ENCODE measurements around the gene CADM2.

The CADM2 gene

DNA sequence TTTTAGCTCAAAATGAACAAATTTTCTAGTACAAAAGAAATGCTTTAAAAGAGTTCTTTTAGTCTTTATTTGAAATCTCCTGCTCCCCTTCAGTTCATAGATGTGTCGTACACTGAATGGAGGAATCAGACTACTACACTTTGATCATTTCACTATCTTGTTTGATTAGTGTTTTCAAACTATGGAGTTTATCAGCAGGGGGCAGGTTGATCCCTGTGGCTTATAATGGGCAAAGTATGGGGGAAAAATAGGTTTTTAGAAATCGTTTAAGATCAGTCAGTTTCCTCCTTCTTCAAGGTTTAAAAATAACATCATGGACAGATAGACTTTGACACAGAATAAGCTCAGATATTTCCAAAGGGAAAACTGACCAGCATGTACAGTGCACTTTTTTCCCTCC, 701.7 kb downstream of the CADM2 start:
- Histone ChIP-seq H3K79me2 (ENCODE audit: control insufficient read depth, low read length) (no peaks in the 10 kb centered on the region), H3K4me3 (ENCODE audit: low read length) (no peak overlapping the region), H3K27me3 (ENCODE audit: control insufficient read depth, low read length) (no peaks in the 10 kb centered on the region), H3K9me3 (ENCODE audit: control insufficient read depth, insufficient read depth, low read length) (no peaks in the 10 kb centered on the region), H3F3A (ENCODE audit: control insufficient read depth, insufficient read depth) (no peaks in the 10 kb centered on the region), H3K4me1 (ENCODE audit: control insufficient read depth, low read length) (no peaks in the 10 kb centered on the region), H3K36me3 (ENCODE audit: control insufficient read depth, low read length) (no peaks in the 10 kb centered on the region), H3K4me2 (ENCODE audit: low read length) (no peak overlapping the region), H3K27ac (ENCODE audit: low read depth, low read length) (no peak overlapping the region), H4K20me1 (ENCODE audit: control insufficient read depth, insufficient read depth, low read depth, low read length) (no peaks in the 10 kb centered on the region), H3K9me2 (replicated peaks; ENCODE audit: control insufficient read depth, low read length) (no peaks in the 10 kb centered on the region)
- TF ChIP-seq, protein P1, sequence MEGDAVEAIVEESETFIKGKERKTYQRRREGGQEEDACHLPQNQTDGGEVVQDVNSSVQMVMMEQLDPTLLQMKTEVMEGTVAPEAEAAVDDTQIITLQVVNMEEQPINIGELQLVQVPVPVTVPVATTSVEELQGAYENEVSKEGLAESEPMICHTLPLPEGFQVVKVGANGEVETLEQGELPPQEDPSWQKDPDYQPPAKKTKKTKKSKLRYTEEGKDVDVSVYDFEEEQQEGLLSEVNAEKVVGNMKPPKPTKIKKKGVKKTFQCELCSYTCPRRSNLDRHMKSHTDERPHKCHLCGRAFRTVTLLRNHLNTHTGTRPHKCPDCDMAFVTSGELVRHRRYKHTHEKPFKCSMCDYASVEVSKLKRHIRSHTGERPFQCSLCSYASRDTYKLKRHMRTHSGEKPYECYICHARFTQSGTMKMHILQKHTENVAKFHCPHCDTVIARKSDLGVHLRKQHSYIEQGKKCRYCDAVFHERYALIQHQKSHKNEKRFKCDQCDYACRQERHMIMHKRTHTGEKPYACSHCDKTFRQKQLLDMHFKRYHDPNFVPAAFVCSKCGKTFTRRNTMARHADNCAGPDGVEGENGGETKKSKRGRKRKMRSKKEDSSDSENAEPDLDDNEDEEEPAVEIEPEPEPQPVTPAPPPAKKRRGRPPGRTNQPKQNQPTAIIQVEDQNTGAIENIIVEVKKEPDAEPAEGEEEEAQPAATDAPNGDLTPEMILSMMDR (IDR thresholded peaks at IDR 0.05; ENCODE audit: low read depth, low read length, poor library complexity, severe bottlenecking): no peak
- no peak for TF ChIP-seq EZH2phosphoT487 (IDR thresholded peaks at IDR 0.05; ENCODE audit: borderline replicate concordance, low read length)

DNA sequence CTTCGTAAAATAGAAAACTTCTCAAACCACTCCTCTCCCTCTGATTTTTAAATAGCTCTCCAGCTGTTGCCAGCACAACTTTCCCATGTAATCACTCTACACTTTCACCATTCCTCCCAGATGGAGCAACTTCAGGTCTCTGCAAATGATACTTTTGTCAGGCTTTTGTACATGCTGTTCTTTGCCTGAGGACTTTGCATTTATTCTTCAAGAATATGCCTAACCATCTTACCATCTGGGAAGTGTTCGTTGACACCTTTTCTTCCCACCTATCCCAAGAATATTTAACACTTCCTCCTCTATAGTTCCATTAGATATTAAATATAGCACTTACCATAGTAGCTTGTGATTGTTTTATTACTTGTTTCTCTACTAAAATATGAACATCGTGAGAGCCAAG, 703.7 kb downstream of the CADM2 start:
- H3K9me3 ChIP-seq (ENCODE audit: control insufficient read depth, insufficient read depth, low read length): no peaks in the 10 kb centered on the region
- H3K9me2 ChIP-seq (replicated peaks; ENCODE audit: control insufficient read depth, low read length): no peaks in the 10 kb centered on the region
- H3K36me3 ChIP-seq (ENCODE audit: control insufficient read depth, low read length): no peaks in the 10 kb centered on the region
- no peaks in the 10 kb centered on the region for H3F3A ChIP-seq (ENCODE audit: control insufficient read depth, insufficient read depth)
- no peak overlapping the region for H3K27ac ChIP-seq (ENCODE audit: low read depth, low read length)
- H3K4me1 ChIP-seq (ENCODE audit: control insufficient read depth, low read length): no peaks in the 10 kb centered on the region
- no peak for TF ChIP-seq EZH2phosphoT487 (IDR thresholded peaks at IDR 0.05; ENCODE audit: borderline replicate concordance, low read length)
- TF ChIP-seq, protein P1 (IDR thresholded peaks at IDR 0.05; ENCODE audit: low read depth, low read length, poor library complexity, severe bottlenecking): no peak
- H3K79me2 ChIP-seq (ENCODE audit: control insufficient read depth, low read length): no peaks in the 10 kb centered on the region
- no peak overlapping the region for H3K4me2 ChIP-seq (ENCODE audit: low read length)
- H3K4me3 ChIP-seq (ENCODE audit: low read length): no peak overlapping the region
- no peaks in the 10 kb centered on the region for H3K27me3 ChIP-seq (ENCODE audit: control insufficient read depth, low read length)
- no peaks in the 10 kb centered on the region for H4K20me1 ChIP-seq (ENCODE audit: control insufficient read depth, insufficient read depth, low read depth, low read length)

DNA sequence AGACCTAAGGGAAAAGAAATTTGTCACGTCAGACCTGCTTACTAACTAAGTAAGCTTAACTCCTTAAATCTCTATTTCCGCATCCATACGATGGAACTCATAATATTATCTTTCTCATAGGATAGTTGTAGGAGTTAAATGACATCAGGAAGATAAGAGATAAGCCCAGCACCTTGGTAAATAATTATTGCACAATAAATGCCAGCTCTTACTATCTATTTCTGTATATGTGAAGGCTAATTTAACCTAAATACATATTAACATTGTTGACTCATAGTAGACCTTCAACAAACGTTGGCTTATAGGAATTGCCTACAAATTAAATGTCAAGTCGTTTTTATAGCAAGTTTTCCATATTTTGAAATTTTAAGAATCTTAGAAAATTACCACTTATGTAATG, 709.0 kb downstream of the CADM2 start:
- H3K79me2 ChIP-seq (ENCODE audit: control insufficient read depth, low read length): no peaks in the 10 kb centered on the region

More for the DNA sequence above, 709.0 kb downstream of the CADM2 start:
- H4K20me1 ChIP-seq (ENCODE audit: control insufficient read depth, insufficient read depth, low read depth, low read length): no peaks in the 10 kb centered on the region
- no peaks in the 10 kb centered on the region for H3F3A ChIP-seq (ENCODE audit: control insufficient read depth, insufficient read depth)
- H3K27me3 ChIP-seq (ENCODE audit: control insufficient read depth, low read length): no peaks in the 10 kb centered on the region
- no peaks in the 10 kb centered on the region for H3K36me3 ChIP-seq (ENCODE audit: control insufficient read depth, low read length)
- no peak overlapping the region for H3K4me3 ChIP-seq (ENCODE audit: low read length)
- no peaks in the 10 kb centered on the region for H3K9me2 ChIP-seq (replicated peaks; ENCODE audit: control insufficient read depth, low read length)
- H3K4me1 ChIP-seq (ENCODE audit: control insufficient read depth, low read length): no peaks in the 10 kb centered on the region
- H3K27ac ChIP-seq (ENCODE audit: low read depth, low read length): no peak overlapping the region
- no peaks in the 10 kb centered on the region for H3K9me3 ChIP-seq (ENCODE audit: control insufficient read depth, insufficient read depth, low read length)
- H3K4me2 ChIP-seq (ENCODE audit: low read length): no peak overlapping the region
- TF ChIP-seq, protein P1 (IDR thresholded peaks at IDR 0.05; ENCODE audit: low read depth, low read length, poor library complexity, severe bottlenecking): no peak
- no peak for TF ChIP-seq EZH2phosphoT487 (IDR thresholded peaks at IDR 0.05; ENCODE audit: borderline replicate concordance, low read length)

Measured in DOHH2 (cell line).